Endothelial cell of hepatic sinusoid (primary cell): ENCODE measurements around the gene PCAT7.
"Not testable (repeated sequence)": the region's sequence is repeated elsewhere in the genome, so short reads cannot be mapped to it uniquely, and the experiment has no call there.

Source experiments
- in situ Hi-C: cut with HindIII; loops from 2 replicates; pipeline ENCODE4 v1.10.0; 2017; ENCODE audit warnings: low sequenced_read_pairs

Gene PCAT7

GRCh38 chr9:94554439-94555331 lies at the start of gene PCAT7:
PCAT7 (plus strand) TSS chr9:94555083.
- in situ Hi-C loops, result no loop called here

GRCh38 chr9:94506370-94506769 lies 48.5 kb upstream of the PCAT7 start:
- in situ Hi-C loops, result not testable (repeated sequence)

- in situ Hi-C loops, result no loop called here
These were observed 47.2 kb upstream of the PCAT7 start for GRCh38 chr9:94507531-94508258.

- in situ Hi-C loops, result no loop called here
These were observed 43.5 kb upstream of the PCAT7 start for GRCh38 chr9:94511134-94511954.

GRCh38 chr9:94511955-94512265 lies 43.0 kb upstream of the PCAT7 start:
- in situ Hi-C loops, result no loop called here

- in situ Hi-C loops, result no loop called here
These were observed 40.2 kb upstream of the PCAT7 start for GRCh38 chr9:94514722-94515121.

GRCh38 chr9:94517254-94517653 lies 37.6 kb upstream of the PCAT7 start:
- in situ Hi-C loops, result no loop called here

GRCh38 chr9:94525396-94526035 lies 29.4 kb upstream of the PCAT7 start:
- in situ Hi-C loops, result no loop called here

- in situ Hi-C loops, result no loop called here
These were observed 28.6 kb upstream of the PCAT7 start for GRCh38 chr9:94526271-94526670.

GRCh38 chr9:94526951-94527350 lies 27.9 kb upstream of the PCAT7 start:
- in situ Hi-C loops, result no loop called here

- in situ Hi-C loops, result no loop called here
These were observed 26.0 kb upstream of the PCAT7 start for GRCh38 chr9:94528886-94529285.

GRCh38 chr9:94533155-94533554 lies 21.7 kb upstream of the PCAT7 start:
- in situ Hi-C loops, result no loop called here

- in situ Hi-C loops, result no loop called here
These were observed 21.3 kb upstream of the PCAT7 start for GRCh38 chr9:94533601-94534000.

GRCh38 chr9:94534901-94535300 lies 20.0 kb upstream of the PCAT7 start:
- in situ Hi-C loops, result loop anchor here (5.0 kb wide), 1 partner anchor 38 kb away; no protein-coding TSS in a partner anchor

GRCh38 chr9:94538908-94539307 lies 16.0 kb upstream of the PCAT7 start:
- in situ Hi-C loops, result loop anchor here (5.0 kb wide), 1 partner anchor 42 kb away; no protein-coding TSS in a partner anchor

GRCh38 chr9:94544335-94544734 lies 10.5 kb upstream of the PCAT7 start:
- in situ Hi-C loops, result not testable (repeated sequence)

- in situ Hi-C loops, result no loop called here
These were observed 8.9 kb upstream of the PCAT7 start for GRCh38 chr9:94545940-94546339.

- in situ Hi-C loops, result no loop called here
These were observed 1.6 kb upstream of the PCAT7 start for GRCh38 chr9:94553029-94553938.

GRCh38 chr9:94554078-94554438 lies 825 bp upstream of the PCAT7 start:
- in situ Hi-C loops, result no loop called here

- in situ Hi-C loops, result no loop called here
These were observed 2.5 kb downstream of the PCAT7 start for GRCh38 chr9:94557376-94557775.
